ENCODE results near the gene PIEZO1.

Gene PIEZO1

DNA sequence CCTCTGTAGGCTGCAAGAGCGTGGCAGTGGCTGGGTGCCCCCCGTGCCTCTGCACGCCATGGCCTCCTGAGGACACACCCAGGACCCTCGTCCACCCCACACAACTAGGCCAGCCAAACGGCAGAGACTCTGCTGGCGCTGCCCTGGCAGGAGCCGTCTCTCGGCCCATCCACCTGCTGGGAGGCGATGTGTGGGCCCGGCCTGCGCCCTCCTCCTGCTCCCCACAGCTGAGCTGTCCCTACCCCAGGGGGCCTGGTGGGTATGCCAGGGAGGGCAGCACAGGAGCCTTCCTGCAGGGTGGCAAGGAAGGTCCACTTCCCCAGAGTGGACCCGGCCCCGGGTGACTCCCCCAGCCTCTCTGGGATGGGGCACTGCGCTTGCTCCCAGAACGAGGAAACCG is 85.8 kb downstream of the PIEZO1 start:
- DNase-seq, result no peak

DNA sequence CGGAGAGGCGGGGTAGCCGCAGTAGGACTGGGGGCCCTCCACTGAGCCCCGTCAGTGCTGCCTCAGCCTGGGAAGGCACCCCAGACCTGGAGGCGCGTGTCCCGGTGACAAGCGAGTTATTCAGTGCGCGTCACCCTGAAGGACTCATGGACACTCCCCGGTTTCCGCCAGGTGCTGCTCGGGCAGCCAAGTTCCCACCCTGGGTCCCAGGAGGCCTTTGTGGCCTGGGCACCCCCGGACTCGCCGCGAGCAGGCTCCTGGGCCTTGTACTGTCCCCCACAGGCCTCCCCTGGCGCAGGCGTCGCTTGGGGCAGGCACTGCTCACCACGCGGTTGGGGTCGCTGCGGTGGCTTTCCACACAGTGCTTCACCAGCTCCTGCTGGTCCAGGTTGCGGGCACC is 86.4 kb downstream of the PIEZO1 start:
- DNase-seq, result no peak

DNA sequence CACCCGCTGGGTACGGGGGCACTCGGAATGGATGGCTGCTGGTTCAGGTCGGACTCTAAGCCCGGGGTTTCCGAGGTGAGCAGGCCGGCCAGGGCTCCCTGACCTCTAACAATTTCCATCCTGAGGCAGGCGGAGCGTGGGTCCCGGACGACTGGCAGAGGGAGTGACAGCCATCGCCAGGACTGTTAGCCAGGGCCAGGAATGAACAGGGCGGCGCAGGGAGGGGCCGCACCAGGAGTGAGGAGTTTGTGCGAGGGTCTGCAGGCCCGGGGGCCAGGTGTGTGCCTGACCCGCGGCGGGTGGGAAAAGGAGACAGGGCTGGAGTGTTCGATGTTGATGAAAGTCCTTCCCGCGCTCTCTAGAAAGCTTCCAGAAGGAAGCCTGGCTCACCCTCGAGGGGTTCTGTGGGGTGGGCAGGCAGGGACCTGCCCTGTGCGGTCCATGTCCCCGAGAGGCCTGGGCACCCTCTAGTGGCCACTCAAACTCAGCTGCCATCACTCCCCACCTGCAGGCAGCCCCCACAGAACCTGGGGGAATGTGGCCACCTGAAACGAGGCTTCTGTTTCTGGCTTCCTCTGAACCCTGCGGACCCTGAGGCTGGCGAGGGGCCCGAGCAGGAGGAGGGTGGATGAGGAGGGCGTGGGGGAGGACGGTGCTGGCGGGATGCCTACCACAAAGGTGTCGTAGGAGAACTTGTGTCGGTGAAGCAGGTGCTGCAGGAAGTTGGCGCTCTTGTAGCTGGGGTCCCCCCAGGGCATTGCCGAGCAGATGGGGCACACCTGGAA is 87.0 kb downstream of the PIEZO1 start:
- no peak for DNase-seq

DNA sequence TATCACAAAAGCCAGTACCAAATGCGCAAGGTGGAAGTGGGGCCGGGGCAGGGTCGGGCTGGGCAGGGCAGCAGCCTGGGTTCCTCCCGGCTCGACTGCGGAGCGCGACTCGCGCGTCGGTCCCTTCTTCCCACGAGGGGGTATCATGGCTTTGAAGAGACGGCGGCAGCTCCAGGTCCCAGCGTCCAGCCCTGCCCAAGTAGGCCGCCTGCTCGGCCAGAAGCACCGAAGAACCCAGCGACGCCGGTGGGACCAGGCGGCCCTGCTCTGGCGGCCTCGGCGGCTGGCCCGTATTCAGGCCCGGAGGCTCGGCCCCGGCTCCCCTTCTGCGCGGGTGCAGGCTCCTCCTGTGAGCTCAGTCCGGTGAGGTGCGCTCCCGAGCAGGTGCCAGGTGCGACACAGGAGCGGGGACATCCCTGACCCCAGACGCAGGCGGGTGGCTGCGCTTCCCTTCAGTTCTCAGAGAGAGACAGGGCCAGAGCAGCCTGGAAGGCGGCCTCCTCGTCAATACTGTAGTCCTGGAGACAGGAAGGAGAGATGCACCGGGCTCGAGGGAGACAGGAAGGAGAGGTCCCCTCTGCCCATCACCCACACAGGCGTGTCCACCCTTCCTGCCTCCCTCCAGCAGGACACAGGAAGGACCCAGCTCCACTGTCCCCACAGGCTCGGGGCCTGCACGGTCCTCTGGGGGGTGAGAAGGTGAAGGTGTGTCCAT is 87.7 kb downstream of the PIEZO1 start:
- DNase-seq, result no peak

GRCh38 chr16:88696441-88696840 is 88.6 kb downstream of the PIEZO1 start:
- no peak for DNase-seq

DNA sequence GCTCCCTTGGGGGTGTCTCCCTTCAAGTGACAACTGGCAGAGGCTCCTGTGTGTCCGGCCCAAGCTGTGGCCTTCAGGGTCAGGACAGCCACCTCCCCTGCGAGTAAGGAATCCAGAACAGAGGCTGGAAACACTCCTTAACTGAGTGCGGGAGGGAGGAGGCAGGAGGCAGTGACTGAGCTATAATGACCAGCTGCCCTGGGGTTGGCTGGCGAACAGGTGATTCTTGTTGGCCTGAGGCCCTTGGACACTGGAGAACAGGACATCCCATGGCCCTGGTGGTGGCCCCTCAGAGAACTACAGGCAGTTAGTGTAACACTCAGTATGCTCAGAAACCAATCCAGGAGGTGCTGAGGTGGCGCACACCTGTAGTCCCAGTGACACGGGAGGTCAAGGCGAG is 89.3 kb downstream of the PIEZO1 start:
- DNase-seq, result no peak

DNA sequence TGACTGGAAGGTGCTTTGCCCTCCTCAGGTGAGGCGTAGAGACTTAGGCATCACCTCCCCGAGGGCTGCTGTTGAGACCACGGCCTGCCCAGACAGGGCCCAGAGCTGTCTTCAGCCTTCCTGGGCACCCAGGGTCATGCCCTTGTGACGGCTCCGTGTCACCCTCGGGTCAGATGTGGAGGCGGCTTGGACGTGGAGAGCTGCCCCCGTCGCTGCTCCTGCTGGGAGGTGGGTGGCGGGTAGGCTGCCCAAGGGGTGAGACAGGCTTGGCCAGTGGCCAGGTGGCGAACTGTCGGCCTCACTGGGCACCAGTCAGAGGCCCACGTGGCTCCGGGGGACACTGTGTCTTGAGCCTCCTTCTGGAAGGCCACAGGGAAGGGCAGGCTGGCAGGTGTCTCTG is 89.8 kb downstream of the PIEZO1 start:
- no peak for DNase-seq

DNA sequence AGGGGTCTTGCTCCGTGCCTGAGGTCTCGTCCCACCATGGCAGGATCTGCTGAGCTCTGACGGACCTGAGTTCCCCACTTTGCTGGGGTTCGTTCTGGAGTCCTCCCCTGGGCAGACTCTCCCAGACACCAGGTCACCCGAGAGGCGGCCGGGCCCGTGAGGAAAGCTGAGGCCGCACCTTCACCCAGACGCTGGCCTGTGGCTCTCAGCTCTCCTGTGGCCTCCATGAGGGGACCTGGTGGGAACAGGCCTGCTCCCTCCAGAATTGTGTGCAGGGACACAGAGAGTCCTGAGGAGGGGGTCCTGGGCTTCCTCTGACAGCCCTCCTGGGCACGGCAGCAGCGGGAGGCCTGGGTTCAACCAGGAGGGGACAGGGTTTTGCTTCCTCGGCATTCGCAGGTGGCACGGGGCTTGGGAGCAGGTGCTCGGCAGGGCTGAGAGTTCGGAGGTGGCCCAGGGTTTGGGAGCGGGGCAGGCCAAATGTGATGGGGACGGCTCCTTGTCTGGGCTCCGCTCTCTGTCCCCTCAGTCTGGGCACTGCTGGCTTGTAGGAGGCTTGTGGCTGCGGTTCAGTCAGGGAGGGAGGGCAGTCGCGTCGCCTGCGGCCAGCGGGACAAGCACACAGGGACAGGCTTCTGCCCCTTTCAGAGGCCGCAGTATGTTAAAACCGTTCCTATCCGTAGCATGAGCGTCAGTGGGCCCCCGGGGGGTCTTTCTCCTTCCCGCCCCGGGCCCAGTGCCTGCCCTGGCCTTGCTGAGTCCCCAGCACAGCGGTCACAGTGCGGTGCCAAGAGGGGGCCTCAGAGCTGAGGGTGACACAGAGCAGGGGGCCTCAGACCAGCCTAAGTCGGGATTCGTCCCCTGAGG is 90.6 kb downstream of the PIEZO1 start:
- no peak for DNase-seq

GRCh38 chr16:88693420-88694177 is 91.4 kb downstream of the PIEZO1 start:
- DNase-seq, result no peak

DNA sequence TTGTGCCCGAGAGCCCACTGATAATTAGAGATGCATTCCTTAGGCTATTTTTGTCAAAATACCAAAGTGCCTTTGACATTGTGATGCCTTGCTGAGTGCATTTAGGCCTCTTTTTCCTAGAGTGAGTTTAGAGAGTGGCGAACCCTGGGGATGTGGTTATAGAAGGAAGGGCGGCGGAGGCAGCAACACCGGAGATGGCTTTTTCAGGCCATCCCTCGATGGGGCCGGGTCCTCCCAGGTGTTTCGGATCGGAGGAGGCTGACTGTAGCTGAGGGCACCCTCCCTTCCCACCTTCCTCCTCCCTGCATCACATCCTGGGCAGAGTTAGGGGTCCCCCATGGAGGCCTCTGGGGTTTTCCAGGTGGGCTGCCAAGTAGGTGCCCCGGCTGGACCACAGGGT is 92.2 kb downstream of the PIEZO1 start:
- DNase-seq, result no peak

- no peak for DNase-seq
Measured at GRCh38 chr16:88691924-88692560, 93.0 kb downstream of the PIEZO1 start.

DNA sequence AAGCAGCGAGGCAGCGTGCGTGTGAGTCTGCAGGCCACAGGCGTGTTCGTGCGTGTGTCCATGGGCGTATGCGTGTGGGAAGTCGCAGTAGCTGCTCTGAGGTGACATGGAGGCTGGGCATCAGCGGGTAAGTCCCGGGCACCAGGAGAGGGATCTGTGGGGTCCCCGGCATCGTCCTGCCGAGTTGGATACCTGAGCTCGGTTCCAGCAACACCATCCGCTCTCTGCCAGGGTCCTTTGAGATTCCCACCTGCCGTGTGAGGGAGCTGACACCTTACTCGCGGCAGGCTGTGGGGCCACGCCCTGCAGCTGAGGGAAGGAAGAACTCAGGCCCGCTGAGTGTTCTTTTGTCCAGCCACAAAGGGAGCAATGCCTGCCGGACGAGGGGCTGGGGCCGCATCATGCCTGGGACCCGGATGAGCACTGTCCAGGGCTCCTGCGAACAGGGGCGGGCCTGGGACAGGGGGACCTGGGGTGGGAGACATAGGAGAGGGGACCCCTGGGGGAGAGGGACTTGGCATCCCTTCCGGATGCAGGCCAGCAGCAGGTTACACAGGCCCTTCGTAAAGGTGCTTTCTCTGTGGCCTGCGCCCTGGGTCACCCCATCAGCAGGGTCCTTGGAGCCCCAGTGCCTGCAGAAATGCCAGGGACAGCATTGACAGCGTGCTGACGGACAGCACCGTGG is 93.7 kb downstream of the PIEZO1 start:
- no peak for DNase-seq

DNA sequence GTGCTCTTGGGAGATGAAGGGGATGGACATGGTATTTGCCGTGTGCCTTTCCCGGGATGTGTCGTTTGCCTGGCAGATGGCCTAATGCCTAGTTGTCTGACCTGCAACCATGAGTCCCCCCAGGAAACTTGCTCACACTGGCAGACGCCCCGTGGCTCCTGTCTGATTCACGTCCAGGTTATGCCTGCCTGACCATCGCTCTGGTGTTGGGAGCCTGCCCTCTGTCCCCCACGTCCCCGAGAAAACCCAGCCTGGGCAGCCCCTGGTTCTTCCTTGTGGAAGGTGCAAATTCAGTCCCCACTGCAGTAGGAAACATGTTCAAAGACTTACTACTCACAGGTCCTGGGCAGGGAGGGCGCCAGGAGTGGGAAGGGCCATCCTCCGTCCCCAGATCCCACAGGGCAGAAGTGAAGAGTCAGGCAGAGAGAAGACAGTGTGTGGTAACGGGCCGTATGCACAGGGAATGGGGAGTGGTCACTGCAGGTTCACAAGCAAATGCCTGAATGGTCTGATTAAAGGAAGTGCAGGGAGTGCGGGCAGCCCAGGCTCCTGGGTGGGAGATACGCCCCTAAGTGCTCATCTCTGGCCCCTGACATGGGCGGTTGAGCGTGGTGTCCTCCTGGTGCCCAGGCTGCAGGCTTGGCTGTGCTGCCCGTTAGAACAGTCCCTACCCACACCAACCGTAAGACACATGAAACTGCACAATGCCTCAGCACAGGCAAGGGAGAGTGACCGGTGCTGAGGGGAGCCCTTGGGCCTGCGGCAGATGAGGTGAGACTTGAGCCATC is 94.5 kb downstream of the PIEZO1 start:
- no peak for DNase-seq

GRCh38 chr16:88688013-88688778 is 96.8 kb downstream of the PIEZO1 start:
- DNase-seq, result no peak

- no peak for DNase-seq
Measured at GRCh38 chr16:88687676-88688012, 97.4 kb downstream of the PIEZO1 start.

- DNase-seq, result no peak
Measured at GRCh38 chr16:88687254-88687576, 97.8 kb downstream of the PIEZO1 start.

- DNase-seq, result no peak
Measured at GRCh38 chr16:88686439-88687253, 98.4 kb downstream of the PIEZO1 start, which contains the start of gene SNAI3. TSS of gene SNAI3 (minus strand) at chr16:88686507. CDS start at chr16:88686406, 101 bp downstream.

DNA sequence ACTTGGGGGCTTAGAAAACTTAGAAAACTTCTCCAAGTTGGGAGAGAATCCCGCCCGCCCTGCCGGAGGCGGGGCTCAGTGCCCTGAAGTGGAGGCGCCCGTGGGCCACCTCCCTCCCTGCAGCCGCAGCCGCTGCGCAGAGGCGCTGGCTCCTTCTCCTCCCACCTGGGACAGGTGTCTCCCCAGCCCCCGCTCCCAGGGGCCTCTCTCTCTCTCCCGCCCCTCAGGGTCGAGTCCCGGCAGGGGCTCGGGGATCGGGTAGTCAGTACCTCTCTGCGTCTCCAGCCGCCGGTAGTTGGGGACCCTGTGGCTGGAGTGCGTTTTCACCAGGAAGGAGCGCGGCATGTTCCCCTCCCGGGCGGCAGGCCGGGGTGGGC is 99.0 kb downstream of the PIEZO1 start:
- peak; percentile 22 for DNase-seq
